Measurements from ENCODE around the gene PLIN3.

PLIN3 gene

GRCh38 chr19:4871711-4872110 lies 4.2 kb upstream of the PLIN3 start:
- Histone ChIP-seq H2AK5ac (ENCODE audit: low read length) (no peak overlapping the region), H3K4me1 (ENCODE audit: control insufficient read depth in 1 of 2, insufficient read depth in 2 of 2, low read length in 2 of 2) (peaks cover 8 to 11% of the 10 kb centered on the region in 2 experiments), H3K14ac (ENCODE audit: low read length) (no peak overlapping the region), H4K91ac (ENCODE audit: low read depth, low read length) (no peak overlapping the region), H3K23ac (ENCODE audit: low read length) (no peak overlapping the region), H2BK12ac (ENCODE audit: low read length) (no peak overlapping the region), H2BK120ac (ENCODE audit: insufficient read depth, low read length, poor library complexity) (no peak overlapping the region), H3K27ac (ENCODE audit: low read depth, low read length) (no peak overlapping the region), H3K18ac (ENCODE audit: low read length) (no peak overlapping the region), H3K79me2 (ENCODE audit: control insufficient read depth, insufficient read depth, low read length, poor library complexity) (peaks cover 9% of the 10 kb centered on the region), H2AFZ (ENCODE audit: insufficient read depth, low read length, poor library complexity) (no peak overlapping the region), H3K9ac (ENCODE audit: low read length) (no peak overlapping the region), H4K8ac (ENCODE audit: low read depth, low read length) (no peak overlapping the region), H3K79me1 (ENCODE audit: low read length) (peaks cover 13% of the 10 kb centered on the region), H4K12ac (ENCODE audit: low read depth, low read length) (no peak overlapping the region), H3K36me3 (ENCODE audit: control insufficient read depth in 1 of 2, insufficient read depth in 2 of 2, low read length in 2 of 2) (no peaks in the 10 kb centered on the region), H3K9me3 (ENCODE audit: insufficient read depth, low read depth, low read length) (no peaks in the 10 kb centered on the region), H3K4me3 (ENCODE audit: low read depth, low read length) (no peak overlapping the region), H3K4me2 (ENCODE audit: low read length) (no peak overlapping the region), H3K4ac (ENCODE audit: low read depth, low read length) (no peak overlapping the region), H3K27me3 (ENCODE audit: insufficient read depth, low read length) (no peaks in the 10 kb centered on the region), H2BK5ac (ENCODE audit: low read depth, low read length, poor library complexity) (no peak overlapping the region)
- no CpG with 5 or more reads among the region's 6 CpGs for WGBS (ENCODE audit: extremely low coverage, insufficient coverage, insufficient read length)
- DNase-seq = no peak

- H3K9ac ChIP-seq (ENCODE audit: low read length) = no peak overlapping the region
- H4K8ac ChIP-seq (ENCODE audit: low read depth, low read length) = no peak overlapping the region
- H3K4ac ChIP-seq (ENCODE audit: low read depth, low read length) = no peak overlapping the region
- peaks cover 11% of the 10 kb centered on the region for H3K79me2 ChIP-seq (ENCODE audit: control insufficient read depth, insufficient read depth, low read length, poor library complexity)
- no peak overlapping the region for H3K23ac ChIP-seq (ENCODE audit: low read length)
- H3K27ac ChIP-seq (ENCODE audit: low read depth, low read length) = peak overlapping the region; percentile 41
- H2BK12ac ChIP-seq (ENCODE audit: low read length) = peak overlapping the region; percentile 57
- H2AFZ ChIP-seq (ENCODE audit: insufficient read depth, low read length, poor library complexity) = no peak overlapping the region
- H2BK120ac ChIP-seq (ENCODE audit: insufficient read depth, low read length, poor library complexity) = no peak overlapping the region
- H3K4me1 ChIP-seq (ENCODE audit: control insufficient read depth in 1 of 2, insufficient read depth in 2 of 2, low read length in 2 of 2) = peaks cover 13 to 16% of the 10 kb centered on the region in 2 experiments
- no peak overlapping the region for H3K4me3 ChIP-seq (ENCODE audit: low read depth, low read length)
- peaks cover 16% of the 10 kb centered on the region for H3K79me1 ChIP-seq (ENCODE audit: low read length)
- H3K27me3 ChIP-seq (ENCODE audit: insufficient read depth, low read length) = no peaks in the 10 kb centered on the region
- no peaks in the 10 kb centered on the region for H3K36me3 ChIP-seq (ENCODE audit: control insufficient read depth in 1 of 2, insufficient read depth in 2 of 2, low read length in 2 of 2)
- no peak overlapping the region for H2BK5ac ChIP-seq (ENCODE audit: low read depth, low read length, poor library complexity)
- WGBS (ENCODE audit: extremely low coverage, insufficient coverage, insufficient read length) = no CpG with 5 or more reads among the region's 10 CpGs
- no peak overlapping the region for H4K91ac ChIP-seq (ENCODE audit: low read depth, low read length)
- H3K4me2 ChIP-seq (ENCODE audit: low read length) = no peak overlapping the region
- H4K12ac ChIP-seq (ENCODE audit: low read depth, low read length) = no peak overlapping the region
- H3K18ac ChIP-seq (ENCODE audit: low read length) = no peak overlapping the region
- H2AK5ac ChIP-seq (ENCODE audit: low read length) = no peak overlapping the region
- no peaks in the 10 kb centered on the region for H3K9me3 ChIP-seq (ENCODE audit: insufficient read depth, low read depth, low read length)
- DNase-seq = peak; percentile 88 to 91
- no peak overlapping the region for H3K14ac ChIP-seq (ENCODE audit: low read length)
Measured at GRCh38 chr19:4870025-4870700, 2.7 kb upstream of the PLIN3 start.

- Histone ChIP-seq H4K91ac (ENCODE audit: low read depth, low read length) (peak overlapping the region; percentile 28), H2AK5ac (ENCODE audit: low read length) (peak overlapping the region; percentile 56), H2BK5ac (ENCODE audit: low read depth, low read length, poor library complexity) (no peak overlapping the region), H3K27ac (ENCODE audit: low read depth, low read length) (no peak overlapping the region), H4K12ac (ENCODE audit: low read depth, low read length) (peak overlapping the region; percentile 38), H2BK120ac (ENCODE audit: insufficient read depth, low read length, poor library complexity) (peak overlapping the region; percentile 24), H3K14ac (ENCODE audit: low read length) (no peak overlapping the region), H3K9ac (ENCODE audit: low read length) (no peak overlapping the region), H2BK12ac (ENCODE audit: low read length) (peak overlapping the region; percentile 25), H3K4me3 (ENCODE audit: low read depth, low read length) (no peak overlapping the region), H3K79me2 (ENCODE audit: control insufficient read depth, insufficient read depth, low read length, poor library complexity) (peaks cover 11% of the 10 kb centered on the region), H3K79me1 (ENCODE audit: low read length) (peaks cover 16% of the 10 kb centered on the region), H3K4me1 (ENCODE audit: control insufficient read depth in 1 of 2, insufficient read depth in 2 of 2, low read length in 2 of 2) (peaks cover 13 to 16% of the 10 kb centered on the region in 2 experiments), H2AFZ (ENCODE audit: insufficient read depth, low read length, poor library complexity) (peak overlapping the region; percentile 92), H3K27me3 (ENCODE audit: insufficient read depth, low read length) (no peaks in the 10 kb centered on the region), H3K23ac (ENCODE audit: low read length) (no peak overlapping the region), H3K36me3 (ENCODE audit: control insufficient read depth in 1 of 2, insufficient read depth in 2 of 2, low read length in 2 of 2) (peaks cover 0 to 5% of the 10 kb centered on the region in 2 experiments), H3K9me3 (ENCODE audit: insufficient read depth, low read depth, low read length) (no peaks in the 10 kb centered on the region), H3K18ac (ENCODE audit: low read length) (no peak overlapping the region), H3K4ac (ENCODE audit: low read depth, low read length) (no peak overlapping the region), H4K8ac (ENCODE audit: low read depth, low read length) (no peak overlapping the region), H3K4me2 (ENCODE audit: low read length) (no peak overlapping the region)
- peak in 1 of 2 donors; percentile 18 for DNase-seq
- WGBS (ENCODE audit: extremely low coverage, insufficient coverage, insufficient read length) = no CpG with 5 or more reads among the region's 10 CpGs
Measured at GRCh38 chr19:4868286-4868834, 893 bp upstream of the PLIN3 start.

GRCh38 chr19:4866595-4867424 lies 657 bp downstream of the PLIN3 start:
- WGBS (ENCODE audit: extremely low coverage, insufficient coverage, insufficient read length) = no CpG with 5 or more reads among the region's 22 CpGs
- Histone ChIP-seq H3K36me3 (ENCODE audit: control insufficient read depth in 1 of 2, insufficient read depth in 2 of 2, low read length in 2 of 2) (peaks cover 5 to 7% of the 10 kb centered on the region in 2 experiments), H4K91ac (ENCODE audit: low read depth, low read length) (peak overlapping the region; percentile 80), H3K4ac (ENCODE audit: low read depth, low read length) (peak overlapping the region; percentile 90), H3K4me2 (ENCODE audit: low read length) (peak overlapping the region; percentile 88), H2AFZ (ENCODE audit: insufficient read depth, low read length, poor library complexity) (peak overlapping the region; percentile 2), H3K14ac (ENCODE audit: low read length) (peak overlapping the region; percentile 6), H3K27ac (ENCODE audit: low read depth, low read length) (no peak overlapping the region), H2AK5ac (ENCODE audit: low read length) (peak overlapping the region; percentile 52), H4K8ac (ENCODE audit: low read depth, low read length) (peak overlapping the region; percentile 71), H3K4me3 (ENCODE audit: low read depth, low read length) (peak overlapping the region; percentile 80), H3K9ac (ENCODE audit: low read length) (peak overlapping the region; percentile 65), H3K27me3 (ENCODE audit: insufficient read depth, low read length) (no peaks in the 10 kb centered on the region), H4K12ac (ENCODE audit: low read depth, low read length) (peak overlapping the region; percentile 59), H2BK120ac (ENCODE audit: insufficient read depth, low read length, poor library complexity) (peak overlapping the region; percentile 77), H2BK12ac (ENCODE audit: low read length) (no peak overlapping the region), H3K4me1 (ENCODE audit: control insufficient read depth in 1 of 2, insufficient read depth in 2 of 2, low read length in 2 of 2) (peaks cover 13 to 16% of the 10 kb centered on the region in 2 experiments), H3K18ac (ENCODE audit: low read length) (peak overlapping the region; percentile 92), H3K79me2 (ENCODE audit: control insufficient read depth, insufficient read depth, low read length, poor library complexity) (peaks cover 11% of the 10 kb centered on the region), H3K9me3 (ENCODE audit: insufficient read depth, low read depth, low read length) (no peaks in the 10 kb centered on the region), H3K79me1 (ENCODE audit: low read length) (peaks cover 16% of the 10 kb centered on the region), H2BK5ac (ENCODE audit: low read depth, low read length, poor library complexity) (peak overlapping the region; percentile 69), H3K23ac (ENCODE audit: low read length) (no peak overlapping the region)
- DNase-seq = peak in 1 of 2 donors; percentile 48
